IMR-90 (cell line): ENCODE measurements around the gene THRB.

Experiments used
- POLR2A ChIP-seq: IDR thresholded peaks from 2 replicates; pipeline ENCODE4 v1.6.1; 2012; ENCODE audit warnings: mild to moderate bottlenecking, low read depth, low read length
- TF ChIP-seq, protein P1 (sequence below): conservative IDR thresholded peaks from 2 replicates; pipeline ENCODE4 v1.5.1; 2012; ENCODE audit warnings: mild to moderate bottlenecking, low read depth, low read length, improper control_type of control experiment

DNA sequence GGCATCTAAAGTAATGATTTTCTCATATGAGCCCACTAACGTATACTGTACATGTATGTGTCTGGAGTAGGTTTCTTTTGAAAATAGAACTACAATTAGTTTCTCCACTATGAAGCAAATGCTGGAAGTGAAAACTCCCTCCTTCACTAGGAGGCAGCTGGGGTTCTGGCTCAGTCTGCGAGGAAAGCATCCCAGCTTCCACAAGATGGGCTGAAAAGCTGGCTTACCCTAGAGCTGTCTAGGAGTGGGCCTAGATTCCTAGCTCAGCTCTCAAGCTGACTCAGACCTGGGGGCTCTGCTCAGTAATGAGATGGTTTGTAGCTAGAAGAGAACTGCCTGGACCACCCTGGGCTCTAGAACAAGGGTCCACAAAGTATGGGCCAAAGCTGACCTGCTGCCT, 268.3 kb downstream of the THRB start:
- TF ChIP-seq, protein P1, sequence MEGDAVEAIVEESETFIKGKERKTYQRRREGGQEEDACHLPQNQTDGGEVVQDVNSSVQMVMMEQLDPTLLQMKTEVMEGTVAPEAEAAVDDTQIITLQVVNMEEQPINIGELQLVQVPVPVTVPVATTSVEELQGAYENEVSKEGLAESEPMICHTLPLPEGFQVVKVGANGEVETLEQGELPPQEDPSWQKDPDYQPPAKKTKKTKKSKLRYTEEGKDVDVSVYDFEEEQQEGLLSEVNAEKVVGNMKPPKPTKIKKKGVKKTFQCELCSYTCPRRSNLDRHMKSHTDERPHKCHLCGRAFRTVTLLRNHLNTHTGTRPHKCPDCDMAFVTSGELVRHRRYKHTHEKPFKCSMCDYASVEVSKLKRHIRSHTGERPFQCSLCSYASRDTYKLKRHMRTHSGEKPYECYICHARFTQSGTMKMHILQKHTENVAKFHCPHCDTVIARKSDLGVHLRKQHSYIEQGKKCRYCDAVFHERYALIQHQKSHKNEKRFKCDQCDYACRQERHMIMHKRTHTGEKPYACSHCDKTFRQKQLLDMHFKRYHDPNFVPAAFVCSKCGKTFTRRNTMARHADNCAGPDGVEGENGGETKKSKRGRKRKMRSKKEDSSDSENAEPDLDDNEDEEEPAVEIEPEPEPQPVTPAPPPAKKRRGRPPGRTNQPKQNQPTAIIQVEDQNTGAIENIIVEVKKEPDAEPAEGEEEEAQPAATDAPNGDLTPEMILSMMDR, result no peak
- TF ChIP-seq POLR2A, result no peak
